MG63 (cell line): Measurements from ENCODE around the gene HOXD9. TPM values are rescaled to one million over a fixed set of nuclear protein-coding genes. Genes with fewer than 3 reads are reported as not detected.

Experiments
- DNase-seq: peaks from one replicate; pipeline ENCODE4 v3.0.0-alpha.2; 2020
- H3K27me3 ChIP-seq: fragments of 250-450 bp; sonication (Bioruptor Pico); 2 replicates; pipeline ENCODE4 v1.5.1; 2020; ENCODE audit warnings: mild to moderate bottlenecking, moderate library complexity
- H3K36me3 ChIP-seq: fragments of 250-450 bp; sonication (Bioruptor Pico); 2 replicates; pipeline ENCODE4 v1.5.1; 2020; ENCODE audit warnings: mild to moderate bottlenecking, moderate library complexity
- H3K4me3 ChIP-seq: fragments of 250-450 bp; sonication (Bioruptor Pico); 2 replicates; pipeline ENCODE4 v1.5.1; 2020; ENCODE audit warnings: mild to moderate bottlenecking, moderate library complexity
- H3K9me3 ChIP-seq: fragments of 250-450 bp; sonication (Bioruptor Pico); 2 replicates; pipeline ENCODE4 v1.5.1; 2020; ENCODE audit warnings: mild to moderate bottlenecking, moderate library complexity
- total RNA-seq: library from RNA; depleted of rRNA; stranded (reverse); fragments of >200 nt; shearing (Covaris generic); gene quantifications from 2 replicates; pipeline ENCODE4 v1.2.3, GENCODE V29; 2014; ENCODE audit warnings: low replicate concordance; rRNA removed

Gene HOXD9
- total RNA-seq, 1 experiment from 2014 or later, result 0.16 TPM

- no peak for DNase-seq
- Histone ChIP-seq H3K9me3 (no peaks in the 10 kb centered on the region), H3K4me3 (no peak overlapping the region), H3K36me3 (no peaks in the 10 kb centered on the region), H3K27me3 (no peaks in the 10 kb centered on the region)
Observed at GRCh38 chr2:176171351-176172006, 49.0 kb downstream of the HOXD9 start.

GRCh38 chr2:176172007-176172894 lies 49.7 kb downstream of the HOXD9 start:
- no peak for DNase-seq

GRCh38 chr2:176172895-176173566 lies 50.5 kb downstream of the HOXD9 start:
- no peak for DNase-seq
- no peaks in the 10 kb centered on the region for H3K27me3 ChIP-seq
- H3K36me3 ChIP-seq, result no peaks in the 10 kb centered on the region
- H3K9me3 ChIP-seq, result no peaks in the 10 kb centered on the region
- H3K4me3 ChIP-seq, result no peak overlapping the region

More at GRCh38 chr2:176172007-176172894, 49.7 kb downstream of the HOXD9 start:
- no peaks in the 10 kb centered on the region for H3K36me3 ChIP-seq
- no peak overlapping the region for H3K4me3 ChIP-seq
- no peaks in the 10 kb centered on the region for H3K27me3 ChIP-seq
- H3K9me3 ChIP-seq, result no peaks in the 10 kb centered on the region

- Histone ChIP-seq H3K36me3 (no peaks in the 10 kb centered on the region), H3K4me3 (no peak overlapping the region), H3K27me3 (no peaks in the 10 kb centered on the region), H3K9me3 (no peaks in the 10 kb centered on the region)
- DNase-seq, result no peak
Observed at GRCh38 chr2:176173567-176174381, 51.3 kb downstream of the HOXD9 start.

- no peak for DNase-seq
- H3K9me3 ChIP-seq, result no peaks in the 10 kb centered on the region
- no peak overlapping the region for H3K4me3 ChIP-seq
- no peaks in the 10 kb centered on the region for H3K27me3 ChIP-seq
- no peaks in the 10 kb centered on the region for H3K36me3 ChIP-seq
Observed at GRCh38 chr2:176174382-176174823, 51.9 kb downstream of the HOXD9 start.

Other genes starting within 250 kb of the HOXD9 start
- 38.4 and 71.7 TPM in 2 replicates for gene LNPK, start 120.5 kb upstream of the HOXD9 start, total RNA-seq
- not detected in 2 replicates for gene EVX2, start 38.8 kb upstream of the HOXD9 start, total RNA-seq
- 3.4 and 5.4 TPM in 2 replicates for gene HOXD13, start 30.0 kb upstream of the HOXD9 start, total RNA-seq
- gene HOXD12, start 22.9 kb upstream of the HOXD9 start, total RNA-seq, result not detected in 2 replicates
- gene HOXD11, start 15.4 kb upstream of the HOXD9 start, total RNA-seq, result 3.6 and 9.7 TPM in 2 replicates
- 3.8 and 4.8 TPM in 2 replicates for gene HOXD10, start 5.9 kb upstream of the HOXD9 start, total RNA-seq
- gene HOXD8, start 7.0 kb downstream of the HOXD9 start, total RNA-seq, result 13.4 and 15.5 TPM in 2 replicates
- gene HOXD4, start 28.8 kb downstream of the HOXD9 start, total RNA-seq, result 0.26 TPM in 1 of 2 replicates, not detected in the other
- gene HOXD3, start 34.6 kb downstream of the HOXD9 start, total RNA-seq, result 0.32 and 1.5 TPM in 2 replicates
- 0.20 TPM in 1 of 2 replicates, not detected in the other for gene HOXD1, start 65.9 kb downstream of the HOXD9 start, total RNA-seq
- 34.8 and 40.6 TPM in 2 replicates for gene MTX2, start 146.7 kb downstream of the HOXD9 start, total RNA-seq